ENCODE measurements around the gene ATP1B2. TPM values are rescaled to one million over a fixed set of nuclear protein-coding genes. Genes with fewer than 3 reads are reported as not detected.
"Not testable (repeated sequence)": the region's sequence is repeated elsewhere in the genome, so short reads cannot be mapped to it uniquely, and the experiment has no call there.

Gene ATP1B2
- 1 to 10 TPM in 2 of 3 donors, under 1 TPM in 1; 0.51 to 2.2 (median 1.5) TPM for polyA plus RNA-seq

GRCh38 chr17:7650509-7651096 lies at the start of gene ATP1B2:
Gene ATP1B2, plus strand, starts transcription at chr17:7650926. Its CDS starts 593 bp downstream, at chr17:7651519.
- no peak within 1 kb of the TSS for H3K27ac ChIP-seq (ENCODE audit: low read depth, low read length)
- WGBS, 3 donors, result 1 to 2% (median 1%) methylated on average over 22 to 34 of the region's 34 CpGs

- no peak overlapping the region for H3K27ac ChIP-seq (ENCODE audit: low read depth, low read length)
- WGBS, 3 donors, result 96 to 98% (median 97%) methylated on average over 4 of the region's 4 CpGs
Observed at GRCh38 chr17:7606280-7606679, 44.4 kb upstream of the ATP1B2 start.

- no peak overlapping the region for H3K27ac ChIP-seq (ENCODE audit: low read depth, low read length)
- WGBS, 3 donors, result 97 to 100% (median 99%) methylated on average over 2 of the region's 2 CpGs
Observed at GRCh38 chr17:7610641-7611040, 40.1 kb upstream of the ATP1B2 start.

GRCh38 chr17:7611635-7612293 lies 39.0 kb upstream of the ATP1B2 start:
- WGBS, 3 donors, result 30 to 72% (median 70%) methylated on average over 3 of the region's 3 CpGs
- H3K27ac ChIP-seq (ENCODE audit: low read depth, low read length), result no peak overlapping the region

- 89 to 100% (median 98%) methylated on average over 1 of the region's 1 CpG for WGBS, 3 donors
- H3K27ac ChIP-seq (ENCODE audit: low read depth, low read length), result no peak overlapping the region
Observed at GRCh38 chr17:7612294-7612640, 38.5 kb upstream of the ATP1B2 start.

GRCh38 chr17:7613769-7614424 lies 36.8 kb upstream of the ATP1B2 start:
- 6 to 11% (median 11%) methylated on average over 15 to 20 of the region's 20 CpGs for WGBS, 3 donors
- H3K27ac ChIP-seq (ENCODE audit: low read depth, low read length), result no peak overlapping the region

- 0 to 1% (median 0%) methylated on average over 58 to 93 of the region's 93 CpGs for WGBS, 3 donors
- peak within 1 kb of the TSS; percentile 64 for H3K27ac ChIP-seq (ENCODE audit: low read depth, low read length)
Observed at GRCh38 chr17:7614425-7615264, 36.1 kb upstream of the ATP1B2 start, which contains the start of gene FXR2. Gene FXR2, minus strand, starts transcription at chr17:7614897. Its CDS starts 365 bp downstream, at chr17:7614532.

- no peak overlapping the region for H3K27ac ChIP-seq (ENCODE audit: low read depth, low read length)
- 5 to 8% (median 6%) methylated on average over 28 of the region's 28 CpGs for WGBS, 3 donors
Observed at GRCh38 chr17:7615265-7615747, 35.4 kb upstream of the ATP1B2 start.

GRCh38 chr17:7618608-7619007 lies 32.1 kb upstream of the ATP1B2 start:
- H3K27ac ChIP-seq (ENCODE audit: low read depth, low read length), result no peak overlapping the region
- 71 to 76% (median 75%) methylated on average over 5 of the region's 5 CpGs for WGBS, 3 donors

- WGBS, 3 donors, result 92 to 96% (median 95%) methylated on average over 8 of the region's 8 CpGs
- no peak overlapping the region for H3K27ac ChIP-seq (ENCODE audit: low read depth, low read length)
Observed at GRCh38 chr17:7620835-7621234, 29.9 kb upstream of the ATP1B2 start.

GRCh38 chr17:7623661-7624060 lies 27.1 kb upstream of the ATP1B2 start:
- WGBS, 3 donors, result 84 to 90% (median 87%) methylated on average over 5 of the region's 5 CpGs

GRCh38 chr17:7625749-7626148 lies 25.0 kb upstream of the ATP1B2 start:
- WGBS, 3 donors, result 96 to 98% (median 97%) methylated on average over 16 of the region's 16 CpGs
- not testable (repeated sequence) for H3K27ac ChIP-seq (ENCODE audit: low read depth, low read length)

More at GRCh38 chr17:7623661-7624060, 27.1 kb upstream of the ATP1B2 start:
- no peak overlapping the region for H3K27ac ChIP-seq (ENCODE audit: low read depth, low read length)

- no peak overlapping the region for H3K27ac ChIP-seq (ENCODE audit: low read depth, low read length)
- WGBS, 3 donors, result 56 to 77% (median 67%) methylated on average over 7 of the region's 7 CpGs
Observed at GRCh38 chr17:7626307-7626706, 24.4 kb upstream of the ATP1B2 start.

- 12 to 21% (median 17%) methylated on average over 6 of the region's 6 CpGs for WGBS, 3 donors
- H3K27ac ChIP-seq (ENCODE audit: low read depth, low read length), result peak overlapping the region; percentile 65
Observed at GRCh38 chr17:7626956-7627249, 23.8 kb upstream of the ATP1B2 start.

- 0% methylated on average over 54 of the region's 54 CpGs for WGBS, 3 donors
- H3K27ac ChIP-seq (ENCODE audit: low read depth, low read length), result peak within 1 kb of the TSS; percentile 65
Observed at GRCh38 chr17:7627250-7628121, 23.2 kb upstream of the ATP1B2 start, which contains the start of gene SAT2. Gene SAT2, minus strand, starts transcription at chr17:7627821. Its CDS starts 186 bp downstream, at chr17:7627635.

GRCh38 chr17:7629939-7630571 lies 20.7 kb upstream of the ATP1B2 start, which contains the start of gene SHBG:
Gene SHBG, plus strand, starts transcription at chr17:7630135. Its CDS starts 38 bp downstream, at chr17:7630173.
- no peak within 1 kb of the TSS for H3K27ac ChIP-seq (ENCODE audit: low read depth, low read length)
- WGBS, 3 donors, result 76 to 86% (median 78%) methylated on average over 13 of the region's 13 CpGs

Measured in adipose tissue (tissue), 3 donors.